GM18861 (cell line): Measurements from ENCODE around the gene CAPS.
A peak's percentile ranks its signal among the peaks of the same experiment; 100 is the strongest.
"Not testable (repeated sequence)": the region's sequence is repeated elsewhere in the genome, so short reads cannot be mapped to it uniquely, and the experiment has no call there.

ENCODE experiments used
- ATAC-seq: cut with Tn5 transposase; IDR thresholded peaks from one replicate; pipeline ENCODE4 v1.9.1; 2021; ENCODE audit not compliant: unreplicated experiment

The CAPS gene

GRCh38 chr19:5954293-5954692 lies 40.2 kb downstream of the CAPS start:
- no peak for ATAC-seq

- no peak for ATAC-seq
Measured at GRCh38 chr19:5955636-5955935, 41.5 kb downstream of the CAPS start.

DNA sequence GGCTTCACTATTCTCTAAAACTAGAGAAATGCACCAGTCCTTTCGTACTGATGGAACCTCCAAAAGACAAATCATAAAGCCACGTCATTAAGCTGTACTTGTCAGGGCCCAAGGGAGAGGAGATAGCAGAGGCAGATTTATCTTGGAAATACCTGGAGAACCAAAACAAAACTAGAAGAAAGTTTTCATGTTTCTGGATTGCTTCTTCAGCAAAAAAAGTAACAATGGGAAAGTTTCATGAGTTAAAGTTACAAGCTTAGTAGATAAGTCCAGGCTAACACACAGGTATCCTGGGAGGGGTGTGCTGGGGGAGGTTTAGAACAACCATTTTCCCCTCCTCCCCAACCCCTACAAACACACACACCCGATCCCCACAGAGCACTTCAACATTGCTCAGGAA lies 42.3 kb downstream of the CAPS start:
- no peak for ATAC-seq

DNA sequence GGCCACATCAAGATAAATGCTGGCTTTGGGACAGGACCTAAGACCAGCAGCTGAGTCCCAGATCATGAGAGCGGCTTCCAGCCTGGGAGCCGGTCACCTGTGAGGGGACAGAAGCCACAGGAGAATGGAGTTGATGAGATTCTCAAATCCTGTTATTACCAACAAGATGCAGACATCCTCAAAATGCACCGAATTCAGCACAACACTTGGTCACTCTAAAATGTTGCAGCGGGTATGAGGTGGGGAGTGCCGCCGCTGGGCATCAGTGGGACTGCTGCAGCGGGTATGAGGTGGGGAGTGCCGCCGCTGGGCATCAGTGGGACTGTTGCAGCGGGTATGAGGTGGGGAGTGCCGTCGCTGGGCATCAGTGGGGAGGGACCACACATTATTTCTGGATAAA lies 42.7 kb downstream of the CAPS start:
- no peak for ATAC-seq

GRCh38 chr19:5957170-5957569 lies 43.1 kb downstream of the CAPS start:
- no peak for ATAC-seq

DNA sequence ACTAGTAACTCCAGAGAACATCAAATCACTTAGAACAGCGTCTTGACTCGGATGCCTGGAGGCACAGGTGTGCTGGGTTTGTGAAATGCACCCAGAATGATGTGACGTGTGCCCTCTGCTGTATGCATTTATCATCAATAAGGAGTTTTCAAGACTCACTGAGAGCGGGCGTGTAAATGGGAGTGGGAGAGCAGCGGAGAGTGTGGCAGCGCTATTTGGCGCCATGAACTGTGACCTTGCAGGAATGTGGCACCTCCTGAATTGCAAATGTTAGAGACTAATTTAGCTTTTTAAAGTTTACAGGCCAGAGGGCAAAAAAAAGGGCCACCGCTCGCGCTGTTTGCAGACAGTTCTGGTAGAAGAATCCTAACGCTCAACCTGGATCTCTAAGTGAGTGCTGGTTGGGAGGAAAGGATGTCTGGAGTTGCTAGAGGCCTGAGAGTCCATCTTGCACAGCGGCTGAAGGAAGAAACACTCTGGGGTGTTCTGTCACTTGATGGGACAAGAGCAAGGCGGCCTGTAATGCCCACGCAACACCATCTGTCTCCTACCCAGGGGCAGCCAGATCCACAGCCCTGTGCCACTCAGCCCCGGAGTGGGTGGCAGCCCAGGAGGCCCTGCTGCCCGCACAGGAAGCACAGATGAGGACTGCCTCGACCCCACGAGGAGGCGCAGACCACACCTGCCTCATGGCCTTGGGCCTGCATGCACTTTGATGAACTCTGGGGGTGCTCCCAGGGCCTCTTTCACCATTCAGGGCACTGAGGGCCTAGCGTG lies 44.2 kb downstream of the CAPS start:
- no peak for ATAC-seq

DNA sequence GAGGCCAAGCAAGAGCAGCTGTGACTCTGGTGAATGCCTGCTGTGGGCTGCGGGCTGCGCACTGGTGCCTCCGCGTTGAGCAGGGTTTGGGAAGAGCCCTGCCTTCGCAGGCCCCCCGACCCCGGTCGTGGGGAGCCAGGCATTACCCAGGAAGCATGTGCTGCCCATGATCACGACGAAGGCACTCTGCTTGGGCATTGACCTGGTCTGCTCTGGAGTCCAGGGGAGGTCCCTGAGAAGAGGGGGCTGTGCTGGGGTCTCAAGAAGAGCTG lies 44.7 kb downstream of the CAPS start:
- no peak for ATAC-seq

GRCh38 chr19:5959260-5960004 lies 45.4 kb downstream of the CAPS start:
- no peak for ATAC-seq

DNA sequence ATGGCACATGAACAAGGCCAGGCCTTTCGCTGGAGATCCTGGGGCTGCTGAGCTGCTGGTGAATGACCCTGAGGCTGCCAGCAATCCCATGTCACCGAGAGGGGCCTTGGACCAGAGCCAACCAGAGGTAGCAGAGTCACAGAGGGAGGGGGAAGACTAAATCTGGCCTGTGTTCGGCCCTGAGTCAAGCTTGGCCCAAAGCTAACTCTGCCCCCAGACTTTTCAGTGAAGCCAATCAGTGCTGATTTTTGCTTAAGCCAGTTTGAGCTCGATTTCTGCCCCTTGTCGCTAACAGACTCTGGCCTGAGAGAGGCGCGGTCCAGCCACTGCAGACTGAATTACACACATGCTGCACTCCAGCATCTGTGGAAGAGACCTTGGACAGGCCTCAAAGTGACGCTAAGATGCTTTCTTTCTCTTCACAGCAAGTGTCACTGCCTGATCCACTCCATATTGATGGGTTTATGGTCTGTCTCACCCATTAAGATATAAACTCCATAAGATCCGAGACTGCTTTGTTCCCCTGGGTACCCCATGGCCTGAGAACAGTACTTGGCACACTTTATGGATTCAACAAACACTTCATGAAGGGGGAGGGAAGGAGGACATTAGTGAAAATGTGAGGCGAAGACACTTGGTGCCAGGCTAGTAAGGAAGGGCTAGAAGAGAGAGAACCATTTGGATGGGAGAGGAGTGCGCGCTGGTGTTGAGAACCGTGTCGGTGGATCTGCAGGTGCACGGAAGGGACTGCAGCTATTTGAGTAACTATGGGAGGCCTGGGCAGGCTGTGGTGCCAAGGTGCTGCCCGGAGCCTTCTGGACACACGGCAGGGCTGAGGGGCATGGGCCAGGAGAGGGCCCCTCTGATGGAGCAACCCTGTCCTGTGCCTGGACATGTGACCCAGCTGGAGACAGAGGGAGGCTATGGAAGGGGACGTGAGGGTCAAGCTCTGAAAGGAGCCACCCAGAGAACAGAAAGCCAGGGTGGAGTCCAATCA lies 46.2 kb downstream of the CAPS start:
- ATAC-seq = no peak

DNA sequence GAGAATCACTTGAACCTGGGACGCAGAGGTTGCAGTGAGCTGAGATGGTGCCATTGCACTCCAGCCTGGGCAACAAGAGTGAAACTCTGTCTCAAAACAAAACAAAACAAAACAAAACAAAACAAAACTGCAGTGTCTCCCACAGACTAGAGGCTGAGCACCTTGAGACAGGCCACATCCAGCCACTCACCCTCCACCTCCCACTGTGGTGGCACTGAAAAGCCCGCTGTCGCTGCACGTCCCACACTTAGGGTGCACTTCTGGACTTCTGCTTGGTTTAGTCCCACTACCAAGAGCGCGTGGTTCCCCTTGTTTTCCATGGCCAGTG lies 47.6 kb downstream of the CAPS start:
- peak; percentile 29 for ATAC-seq

GRCh38 chr19:5961969-5962945 lies 48.2 kb downstream of the CAPS start:
- peak; percentile 65 for ATAC-seq

- ATAC-seq = not testable (repeated sequence)
Measured at GRCh38 chr19:5963259-5963658, 49.2 kb downstream of the CAPS start.

GRCh38 chr19:5963855-5964254 lies 49.8 kb downstream of the CAPS start:
- no peak for ATAC-seq

GRCh38 chr19:5964816-5965565 lies 50.9 kb downstream of the CAPS start:
- ATAC-seq = no peak
